Brain microvascular endothelial cell (primary cell): Measurements from ENCODE around the gene SELENOM.

Source experiments
- DNase-seq: peaks from one replicate; pipeline ENCODE4 v3.0.0-alpha.2; 2020
- H3K27ac ChIP-seq: fragments of 250-450 bp; sonication (Bioruptor Pico); 2 replicates; pipeline ENCODE4 v1.5.1; 2020; ENCODE audit warnings: mild to moderate bottlenecking, moderate library complexity
- H3K27me3 ChIP-seq: fragments of 250-450 bp; sonication (Bioruptor Pico); replicated peaks from 2 replicates; pipeline ENCODE4 v1.5.1; 2020; ENCODE audit warnings: mild to moderate bottlenecking
- H3K36me3 ChIP-seq: fragments of 250-450 bp; sonication (Bioruptor Pico); replicated peaks from 2 replicates; pipeline ENCODE4 v1.5.1; 2020; ENCODE audit warnings: mild to moderate bottlenecking
- H3K4me3 ChIP-seq: 2 replicates; pipeline ENCODE4 v1.5.1; 2011; ENCODE audit warnings: low read depth, mild to moderate bottlenecking, control low read depth, low read length, moderate library complexity
- CTCF ChIP-seq: IDR thresholded peaks from 2 replicates; pipeline ENCODE4 v1.5.1; 2011; ENCODE audit warnings: low read depth, mild to moderate bottlenecking, moderate library complexity, low read length, control low read depth, inconsistent platforms; ENCODE audit errors: missing control alignments
- in situ Hi-C: cut with HindIII; loops from 2 replicates; pipeline ENCODE4 v1.10.0; 2017; ENCODE audit warnings: low sequenced_read_pairs, low pct_ligation_motif_present

SELENOM gene

GRCh38 chr22:31086703-31087330 is 20.6 kb downstream of the SELENOM start:
- TF ChIP-seq CTCF = no peak
- H3K4me3 ChIP-seq = no peak overlapping the region
- DNase-seq = no peak
- peaks cover 60% of the 10 kb centered on the region for H3K36me3 ChIP-seq
- H3K27ac ChIP-seq = no peak overlapping the region
- H3K27me3 ChIP-seq = no peaks in the 10 kb centered on the region
- in situ Hi-C loops = no loop called here

- Histone ChIP-seq H3K4me3 (peak overlapping the region; percentile 64), H3K36me3 (peaks cover 51% of the 10 kb centered on the region), H3K27me3 (no peaks in the 10 kb centered on the region), H3K27ac (no peak overlapping the region)
- in situ Hi-C loops = no loop called here
- no peak for DNase-seq
- no peak for TF ChIP-seq CTCF
Measured at GRCh38 chr22:31085928-31086327, 21.4 kb downstream of the SELENOM start.

- in situ Hi-C loops = no loop called here
- Histone ChIP-seq H3K27me3 (no peaks in the 10 kb centered on the region), H3K36me3 (peaks cover 48% of the 10 kb centered on the region), H3K27ac (peak overlapping the region; percentile 72), H3K4me3 (peak overlapping the region; percentile 64)
- DNase-seq = no peak
- no peak for TF ChIP-seq CTCF
Measured at GRCh38 chr22:31085493-31085824, 21.9 kb downstream of the SELENOM start.

GRCh38 chr22:31084811-31085492 is 22.4 kb downstream of the SELENOM start:
- Histone ChIP-seq H3K36me3 (peaks cover 45% of the 10 kb centered on the region), H3K27ac (peak overlapping the region; percentile 72), H3K27me3 (no peaks in the 10 kb centered on the region), H3K4me3 (peak overlapping the region; percentile 97)
- in situ Hi-C loops = no loop called here
- peak; percentile 77 for TF ChIP-seq CTCF
- peak; percentile 66 for DNase-seq

- in situ Hi-C loops = no loop called here
- peaks cover 38% of the 10 kb centered on the region for H3K36me3 ChIP-seq
- peak overlapping the region; percentile 72 for H3K27ac ChIP-seq
- no peaks in the 10 kb centered on the region for H3K27me3 ChIP-seq
- no peak for DNase-seq
- H3K4me3 ChIP-seq = peak overlapping the region; percentile 97
- TF ChIP-seq CTCF = no peak
Measured at GRCh38 chr22:31083923-31084810, 23.2 kb downstream of the SELENOM start.
